WTC11 (cell line): Measurements from ENCODE around the gene SEMA6C.

ENCODE experiments used
- TF ChIP-seq, protein P1 (sequence below): sonication (generic); formaldehyde crosslinking; IDR thresholded peaks from 2 replicates; pipeline ENCODE4 v1.8.0; 2022; ENCODE audit warnings: mild to moderate bottlenecking, missing genetic modification reagents
- TF ChIP-seq, protein P2 (sequence below): sonication (generic); formaldehyde crosslinking; IDR thresholded peaks from 2 replicates; pipeline ENCODE4 v1.8.1; 2023; ENCODE audit warnings: mild to moderate bottlenecking, missing genetic modification reagents

DNA sequence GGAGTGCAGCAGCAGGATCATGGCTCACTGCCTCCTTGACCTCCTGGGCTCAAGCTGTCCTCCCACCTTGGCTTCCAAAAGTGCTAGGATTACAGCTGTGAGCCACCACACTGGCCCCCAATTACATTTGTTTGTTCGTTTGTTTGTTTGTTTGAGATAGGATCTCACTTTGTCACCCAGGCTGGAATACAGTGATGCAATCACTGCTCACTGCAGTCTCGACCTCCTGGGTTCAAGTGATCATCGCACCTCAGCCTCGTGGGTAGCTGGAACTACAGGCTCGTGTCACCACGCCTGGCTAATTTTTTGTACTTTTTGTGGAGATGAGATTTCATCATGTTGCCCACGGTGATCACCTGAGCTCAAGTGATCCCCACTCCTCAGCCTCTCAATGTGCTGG, 45.6 kb upstream of the SEMA6C start:
- TF ChIP-seq, protein P1, sequence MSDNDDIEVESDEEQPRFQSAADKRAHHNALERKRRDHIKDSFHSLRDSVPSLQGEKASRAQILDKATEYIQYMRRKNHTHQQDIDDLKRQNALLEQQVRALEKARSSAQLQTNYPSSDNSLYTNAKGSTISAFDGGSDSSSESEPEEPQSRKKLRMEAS (CRISPR knock-in tag), result no peak
- TF ChIP-seq, protein P2, sequence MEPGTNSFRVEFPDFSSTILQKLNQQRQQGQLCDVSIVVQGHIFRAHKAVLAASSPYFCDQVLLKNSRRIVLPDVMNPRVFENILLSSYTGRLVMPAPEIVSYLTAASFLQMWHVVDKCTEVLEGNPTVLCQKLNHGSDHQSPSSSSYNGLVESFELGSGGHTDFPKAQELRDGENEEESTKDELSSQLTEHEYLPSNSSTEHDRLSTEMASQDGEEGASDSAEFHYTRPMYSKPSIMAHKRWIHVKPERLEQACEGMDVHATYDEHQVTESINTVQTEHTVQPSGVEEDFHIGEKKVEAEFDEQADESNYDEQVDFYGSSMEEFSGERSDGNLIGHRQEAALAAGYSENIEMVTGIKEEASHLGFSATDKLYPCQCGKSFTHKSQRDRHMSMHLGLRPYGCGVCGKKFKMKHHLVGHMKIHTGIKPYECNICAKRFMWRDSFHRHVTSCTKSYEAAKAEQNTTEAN (CRISPR knock-in tag), result no peak
